CD14-positive monocyte (primary cell): ENCODE data around the gene CCDC136. TPM values are rescaled to one million over a fixed set of nuclear protein-coding genes. Genes with fewer than 3 reads are reported as not detected.

Source experiments
- DNase-seq, 3 donors: peaks; one replicate each; pipeline ENCODE4 v3.0.0-alpha.2; 2011 to 2022
- H2AFZ ChIP-seq: 2 replicates; pipeline ENCODE4 v1.6.0; 2012; ENCODE audit warnings: mild to moderate bottlenecking, low read depth, low read length, inconsistent platforms; ENCODE audit not compliant: insufficient read depth, poor library complexity, severe bottlenecking
- H3K27ac ChIP-seq, 2 donors: 1 replicate in 1 of 2; 2 replicates in 1 of 2; pipeline ENCODE4 v1.5.1; 2012 to 2013; ENCODE audit warnings: low read length in 2 of 2, control low read depth in 1 of 2, inconsistent platforms in 1 of 2, low read depth in 1 of 2, mild to moderate bottlenecking in 1 of 2
- H3K27me3 ChIP-seq, 2 donors: one replicate each; pipeline versions ENCODE4 v1.6.0 to v1.6.1; 2011 to 2013; ENCODE audit warnings: low read length in 2 of 2; ENCODE audit not compliant: control insufficient read depth in 2 of 2, insufficient read depth in 2 of 2
- H3K36me3 ChIP-seq, 2 donors: replicated peaks in 1 of 2; 1 replicate in 1 of 2; 2 replicates in 1 of 2; pipeline versions ENCODE4 v1.5.1 to v1.6.1; 2012 to 2013; ENCODE audit warnings: low read length in 2 of 2, control low read depth in 1 of 2, inconsistent platforms in 1 of 2, mild to moderate bottlenecking in 1 of 2; ENCODE audit not compliant: insufficient read depth in 2 of 2, control insufficient read depth in 1 of 2
- H3K4me1 ChIP-seq, 2 donors: 1 replicate in 1 of 2; 2 replicates in 1 of 2; pipeline versions ENCODE4 v1.5.1 to v1.6.1; 2012 to 2013; ENCODE audit warnings: low read length in 2 of 2, control low read depth in 1 of 2, inconsistent platforms in 1 of 2, mild to moderate bottlenecking in 1 of 2, moderate library complexity in 1 of 2; ENCODE audit not compliant: insufficient read depth in 2 of 2, control insufficient read depth in 1 of 2
- H3K4me2 ChIP-seq: replicated peaks from 2 replicates; pipeline ENCODE3; 2012; ENCODE audit warnings: low read length, moderate library complexity, mild to moderate bottlenecking; ENCODE audit not compliant: poor library complexity, severe bottlenecking; ENCODE audit errors: extremely low read depth
- H3K4me3 ChIP-seq, 3 experiments: fragments of 200-600 bp in 1 of 3; sonication (generic) in 1 of 3; replicated peaks in 1 of 3; 1 replicate in 2 of 3; 2 replicates in 1 of 3; pipeline ENCODE4 v1.5.1; 2011 to 2013; ENCODE audit warnings: low read length in 3 of 3, mild to moderate bottlenecking in 3 of 3, control low read depth in 2 of 3, low read depth in 2 of 3, inconsistent platforms in 1 of 3, moderate library complexity in 1 of 3
- H3K79me2 ChIP-seq: 2 replicates; pipeline ENCODE4 v1.6.0; 2012; ENCODE audit warnings: mild to moderate bottlenecking, control low read depth, inconsistent platforms, low read length, moderate library complexity; ENCODE audit not compliant: insufficient read depth
- H3K9ac ChIP-seq: 2 replicates; pipeline ENCODE4 v1.6.0; 2017; ENCODE audit warnings: low read length, mild to moderate bottlenecking; ENCODE audit not compliant: insufficient read depth, poor library complexity, severe bottlenecking
- H3K9me3 ChIP-seq, 2 donors: replicated peaks in 1 of 2; 1 replicate in 1 of 2; 2 replicates in 1 of 2; pipeline versions ENCODE4 v1.5.1 to v1.6.1; 2012 to 2013; ENCODE audit warnings: low read length in 2 of 2, control low read depth in 1 of 2; ENCODE audit not compliant: control insufficient read depth in 1 of 2, insufficient read depth in 1 of 2
- H4K20me1 ChIP-seq: 2 replicates; pipeline ENCODE4 v1.6.0; 2012; ENCODE audit warnings: mild to moderate bottlenecking, low read length, control low read depth, moderate library complexity; ENCODE audit not compliant: insufficient read depth
- H3K27ac Mint-ChIP-seq, 7 donors: one replicate each; pipeline ENCODE4 v1.8.0; 2020; ENCODE audit warnings: mild to moderate bottlenecking in 7 of 7, mixed read lengths in 7 of 7, moderate library complexity in 6 of 7, inconsistent platforms in 2 of 7
- H3K27me3 Mint-ChIP-seq, 3 donors: one replicate each; pipeline ENCODE4 v1.8.0; 2021 to 2022; ENCODE audit warnings: low read depth in 3 of 3, mild to moderate bottlenecking in 3 of 3, mixed read lengths in 3 of 3, moderate library complexity in 3 of 3, inconsistent platforms in 1 of 3
- H3K36me3 Mint-ChIP-seq, 2 donors: one replicate each; pipeline ENCODE4 v1.8.0; 2020; ENCODE audit warnings: mixed read lengths in 2 of 2, inconsistent platforms in 1 of 2, mild to moderate bottlenecking in 1 of 2
- H3K4me1 Mint-ChIP-seq: one replicate; pipeline ENCODE4 v1.8.0; 2020; ENCODE audit warnings: mild to moderate bottlenecking, mixed read lengths
- H3K4me3 Mint-ChIP-seq, 2 donors: one replicate each; pipeline ENCODE4 v1.8.0; 2020; ENCODE audit warnings: mild to moderate bottlenecking in 2 of 2, mixed read lengths in 2 of 2, moderate library complexity in 1 of 2
- H3K9me3 Mint-ChIP-seq, 7 donors: one replicate each; pipeline ENCODE4 v1.8.0; 2020 to 2022; ENCODE audit warnings: mixed read lengths in 7 of 7, mild to moderate bottlenecking in 6 of 7, moderate library complexity in 6 of 7, inconsistent platforms in 2 of 7
- CTCF ChIP-seq: fragments of 200-600 bp; IDR thresholded peaks from one replicate; pipeline ENCODE4 v1.8.0; 2022; ENCODE audit warnings: antibody characterized with exemption, mild to moderate bottlenecking
- WGBS: methylation state at CpG from one replicate; pipeline ENCODE4 v1.1.5; 2013; ENCODE audit warnings: missing lambda C conversion rate; ENCODE audit not compliant: insufficient coverage; 5-methylcytosine and 5-hydroxymethylcytosine counted together
- intact Hi-C, 2 donors: fragments of 100-400 bp; cut with micrococcal nuclease; formaldehyde crosslinking; loops; one replicate each; pipeline versions ENCODE4 v1.15.0 to v1.15.1; 2023
- polyA plus RNA-seq, 3 donors: library from polyadenylated mRNA; depleted of rRNA in 1 of 3; unstranded in 2 of 3; stranded (reverse) in 1 of 3; fragments of 300-500 nt in 2 of 3; fragments of >200 nt in 1 of 3; fragmentation: Illumina TruSeq in 2 of 3; gene quantifications; 1 replicate in 2 of 3; 2 replicates in 1 of 3; pipeline ENCODE4 v1.2.3, GENCODE V29; 2012 to 2021

CCDC136 gene
- polyA plus RNA-seq, 3 donors, result 0.26 to 2.6 TPM; not detected in 1

GRCh38 chr7:128770233-128770632, 21.5 kb upstream of the CCDC136 start:
- Histone ChIP-seq H2AFZ (no peak overlapping the region), H3K36me3 (peaks cover 42 to 87% of the 10 kb centered on the region in 2 donors), H3K27ac (no peak overlapping the region), H3K9ac (no peak overlapping the region), H3K4me3 (no peak overlapping the region), H3K9me3 (no peaks in the 10 kb centered on the region), H3K4me2 (no peak overlapping the region), H3K27me3 (no peaks in the 10 kb centered on the region), H3K79me2 (no peaks in the 10 kb centered on the region), H3K4me1 (no peaks in the 10 kb centered on the region), H4K20me1 (no peaks in the 10 kb centered on the region)
- Mint-ChIP-seq H3K27ac (no peak overlapping the region), H3K36me3 (peaks cover 76 to 91% of the 10 kb centered on the region in 2 donors), H3K4me1 (no peaks in the 10 kb centered on the region), H3K27me3 (peaks cover 0 to 1% (median 0%) of the 10 kb centered on the region in 3 donors), H3K4me3 (no peak overlapping the region), H3K9me3 (peaks cover 0 to 2% (median 0%) of the 10 kb centered on the region in 7 donors)
- WGBS, result no CpG with 5 or more reads among the region's 2 CpGs
- intact Hi-C loops, result no loop called here
- TF ChIP-seq CTCF, result no peak
- no peak for DNase-seq

- H3K9me3 Mint-ChIP-seq, result peaks cover 7 to 20% (median 15%) of the 10 kb centered on the region in 7 donors
- 93% methylated on average over 3 of the region's 12 CpGs for whole genome bisulfite sequencing
- no peaks in the 10 kb centered on the region for H3K4me1 ChIP-seq
- H3K4me2 ChIP-seq, result no peak overlapping the region
- H3K27me3 ChIP-seq, result no peaks in the 10 kb centered on the region
- peak overlapping the region in 1 of 7 donors; percentile 73 for H3K27ac Mint-ChIP-seq
- H2AFZ ChIP-seq, result no peak overlapping the region
- H3K4me1 Mint-ChIP-seq, result no peaks in the 10 kb centered on the region
- no peaks in the 10 kb centered on the region for H3K79me2 ChIP-seq
- H3K9ac ChIP-seq, result no peak overlapping the region
- intact Hi-C loops, result no loop called here
- H3K36me3 ChIP-seq, result peaks cover 27 to 55% of the 10 kb centered on the region in 2 donors
- no peak overlapping the region for H3K4me3 ChIP-seq
- no peaks in the 10 kb centered on the region for H4K20me1 ChIP-seq
- peaks cover 53 to 68% of the 10 kb centered on the region in 2 donors for H3K36me3 Mint-ChIP-seq
- no peak overlapping the region for H3K4me3 Mint-ChIP-seq
- TF ChIP-seq CTCF, result no peak
- H3K9me3 ChIP-seq, result peaks cover 0 to 3% of the 10 kb centered on the region in 2 donors
- DNase-seq, result no peak
- H3K27ac ChIP-seq, result no peak overlapping the region
- H3K27me3 Mint-ChIP-seq, result peaks cover 2 to 4% (median 3%) of the 10 kb centered on the region in 3 donors
Observed at GRCh38 chr7:128773604-128774003, 18.2 kb upstream of the CCDC136 start.
